ENCODE results near the gene GRID2. TPM values are rescaled to one million over a fixed set of nuclear protein-coding genes. Genes with fewer than 3 reads are reported as not detected.
A peak's percentile ranks its signal among the peaks of the same experiment; 100 is the strongest.
"Not testable (repeated sequence)": the region's sequence is repeated elsewhere in the genome, so short reads cannot be mapped to it uniquely, and the experiment has no call there.

GRID2 gene
- total RNA-seq, 1 donor from 2014 or later = not detected

DNA sequence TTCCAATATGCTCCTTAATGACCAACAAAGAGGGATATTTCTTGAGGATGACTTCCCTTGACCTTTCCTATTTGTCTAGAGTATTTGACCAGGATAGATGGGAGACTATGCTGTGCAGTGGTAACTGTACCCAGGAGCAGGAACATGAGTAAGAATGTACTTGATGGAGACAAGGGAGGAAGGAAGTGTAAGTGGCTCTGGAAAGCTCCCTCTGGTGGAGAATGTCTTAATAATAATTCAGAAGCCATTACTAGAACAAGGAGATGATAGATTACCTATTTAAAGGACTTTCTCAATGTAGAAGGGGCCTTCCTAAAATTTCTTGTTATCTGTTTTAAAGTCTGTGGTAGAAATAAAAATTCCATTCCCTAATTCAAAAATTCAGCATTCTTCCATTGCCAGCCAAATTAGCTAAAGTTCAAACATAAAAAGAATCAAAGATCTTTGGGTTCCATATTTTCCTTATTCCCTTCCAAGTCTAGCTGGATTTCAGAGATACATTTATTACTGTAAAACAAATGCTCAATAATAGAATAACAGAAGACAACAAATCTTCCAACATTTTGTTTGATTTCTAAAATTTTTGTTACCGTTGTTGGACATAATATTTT lies 83.8 kb downstream of the GRID2 start:
- Histone ChIP-seq H3K27me3 (ENCODE audit: low read depth) (no peaks in the 10 kb centered on the region), H3K4me3 (no peak overlapping the region), H3K36me3 (no peaks in the 10 kb centered on the region), H3K4me1 (no peaks in the 10 kb centered on the region), H3K27ac (no peak overlapping the region), H3K9me3 (no peaks in the 10 kb centered on the region)
- ATAC-seq (peak in 1 of 2 donors; percentile 79), DNase-seq (no peak)
- TF ChIP-seq, protein P1, sequence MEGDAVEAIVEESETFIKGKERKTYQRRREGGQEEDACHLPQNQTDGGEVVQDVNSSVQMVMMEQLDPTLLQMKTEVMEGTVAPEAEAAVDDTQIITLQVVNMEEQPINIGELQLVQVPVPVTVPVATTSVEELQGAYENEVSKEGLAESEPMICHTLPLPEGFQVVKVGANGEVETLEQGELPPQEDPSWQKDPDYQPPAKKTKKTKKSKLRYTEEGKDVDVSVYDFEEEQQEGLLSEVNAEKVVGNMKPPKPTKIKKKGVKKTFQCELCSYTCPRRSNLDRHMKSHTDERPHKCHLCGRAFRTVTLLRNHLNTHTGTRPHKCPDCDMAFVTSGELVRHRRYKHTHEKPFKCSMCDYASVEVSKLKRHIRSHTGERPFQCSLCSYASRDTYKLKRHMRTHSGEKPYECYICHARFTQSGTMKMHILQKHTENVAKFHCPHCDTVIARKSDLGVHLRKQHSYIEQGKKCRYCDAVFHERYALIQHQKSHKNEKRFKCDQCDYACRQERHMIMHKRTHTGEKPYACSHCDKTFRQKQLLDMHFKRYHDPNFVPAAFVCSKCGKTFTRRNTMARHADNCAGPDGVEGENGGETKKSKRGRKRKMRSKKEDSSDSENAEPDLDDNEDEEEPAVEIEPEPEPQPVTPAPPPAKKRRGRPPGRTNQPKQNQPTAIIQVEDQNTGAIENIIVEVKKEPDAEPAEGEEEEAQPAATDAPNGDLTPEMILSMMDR (IDR thresholded peaks at IDR 0.05) = peak; percentile 49
- intact Hi-C loops (cut with DNase I) = no loop called here

DNA sequence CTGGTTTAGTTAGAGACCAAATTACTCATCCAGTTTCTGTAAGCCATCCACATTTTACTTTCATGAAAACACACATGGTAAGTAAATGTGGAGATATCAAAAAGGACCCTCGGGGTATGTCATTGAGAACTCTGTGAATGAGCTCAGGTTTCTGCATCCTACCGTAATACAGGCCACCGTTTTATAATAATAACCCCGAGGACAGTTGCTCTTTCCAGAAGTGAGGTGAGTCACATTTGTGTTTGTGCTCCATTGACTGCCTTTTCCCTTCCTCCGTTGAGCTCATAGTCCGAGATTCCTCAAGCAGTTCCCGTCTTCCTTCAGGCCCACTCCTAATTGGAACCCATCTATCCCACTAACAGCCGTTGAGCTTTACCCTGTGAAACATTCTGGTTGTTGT lies 95.3 kb downstream of the GRID2 start:
- H3K36me3 ChIP-seq = no peaks in the 10 kb centered on the region
- no peak overlapping the region for H3K4me3 ChIP-seq
- ATAC-seq = no peak
- DNase-seq = no peak
- no peaks in the 10 kb centered on the region for H3K9me3 ChIP-seq
- intact Hi-C loops (cut with DNase I) = no loop called here
- no peak overlapping the region for H3K27ac ChIP-seq
- no peaks in the 10 kb centered on the region for H3K4me1 ChIP-seq
- TF ChIP-seq, protein P1 (IDR thresholded peaks at IDR 0.05) = no peak
- H3K27me3 ChIP-seq (ENCODE audit: low read depth) = no peaks in the 10 kb centered on the region

DNA sequence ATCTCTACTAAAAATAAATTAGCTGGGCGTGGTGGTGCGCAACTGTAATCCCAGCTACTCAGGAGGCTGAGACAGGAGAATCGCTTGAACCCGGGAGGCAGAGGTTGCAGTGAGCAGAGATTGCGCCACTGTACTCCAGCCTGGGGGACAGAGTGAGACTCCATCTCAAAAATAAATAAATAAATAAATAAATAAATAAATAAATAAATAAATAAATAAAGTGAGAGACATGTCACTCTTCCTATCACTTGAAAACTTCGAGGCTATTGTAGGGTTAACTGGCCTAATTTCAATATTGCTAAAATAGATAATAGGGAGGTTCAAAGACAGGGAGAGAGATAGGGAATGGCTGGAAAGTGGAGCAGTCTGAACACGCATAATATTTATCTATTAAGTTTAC lies 99.8 kb downstream of the GRID2 start:
- DNase-seq; H3K36me3 ChIP-seq; H3K4me1 ChIP-seq; ATAC-seq; H3K4me3 ChIP-seq; H3K27ac ChIP-seq; intact Hi-C loops (cut with DNase I); H3K9me3 ChIP-seq; H3K27me3 ChIP-seq (ENCODE audit: low read depth): not testable (repeated sequence)

DNA sequence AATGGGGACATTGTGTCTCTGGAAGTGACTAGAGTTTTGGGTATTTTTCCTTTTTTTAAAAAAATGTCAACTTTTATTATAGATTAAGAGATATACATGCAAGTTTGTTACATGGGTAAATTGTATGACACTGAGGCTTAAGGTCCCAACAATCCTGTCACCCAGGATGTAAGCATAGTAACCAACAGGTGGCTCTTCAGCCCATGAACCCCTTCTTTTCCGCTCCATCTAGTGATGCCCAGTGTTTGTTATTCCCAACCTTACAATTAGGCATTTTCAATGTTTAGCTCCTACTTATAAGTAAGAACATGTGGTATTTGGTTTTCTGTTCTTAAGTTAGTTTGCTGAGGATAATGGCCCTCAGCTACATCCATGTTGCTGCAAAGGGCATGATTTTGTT lies 102.7 kb downstream of the GRID2 start:
- ATAC-seq (no peak), DNase-seq (no peak)
- TF ChIP-seq, protein P1 (IDR thresholded peaks at IDR 0.05) = no peak
- no peaks in the 10 kb centered on the region for H3K36me3 ChIP-seq
- no peak overlapping the region for H3K27ac ChIP-seq
- no peaks in the 10 kb centered on the region for H3K4me1 ChIP-seq
- H3K4me3 ChIP-seq = no peak overlapping the region
- no peaks in the 10 kb centered on the region for H3K9me3 ChIP-seq
- H3K27me3 ChIP-seq (ENCODE audit: low read depth) = no peaks in the 10 kb centered on the region
- intact Hi-C loops (cut with DNase I) = no loop called here

DNA sequence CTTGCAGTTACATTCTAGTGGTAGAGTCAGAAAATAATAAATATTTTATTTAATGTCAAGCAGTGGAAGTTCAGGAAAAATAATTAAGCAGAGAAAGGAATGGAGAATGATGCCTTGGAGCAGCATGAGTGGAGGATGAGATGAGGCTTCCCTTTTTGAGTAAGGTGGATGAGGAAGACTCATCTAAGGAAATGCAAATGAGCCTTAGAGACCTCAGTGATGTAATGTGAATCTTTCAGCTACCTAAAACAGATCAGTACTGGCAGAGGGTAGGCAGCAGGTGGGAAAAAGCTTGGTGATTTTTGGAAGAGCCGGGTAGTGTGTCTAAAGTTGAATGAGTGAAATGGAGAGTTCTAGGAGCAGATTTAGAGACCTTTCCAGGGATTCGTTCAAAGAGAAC lies 118.2 kb downstream of the GRID2 start:
- Histone ChIP-seq H3K4me1 (no peaks in the 10 kb centered on the region), H3K9me3 (no peaks in the 10 kb centered on the region), H3K27me3 (ENCODE audit: low read depth) (no peaks in the 10 kb centered on the region), H3K27ac (no peak overlapping the region), H3K4me3 (no peak overlapping the region), H3K36me3 (no peaks in the 10 kb centered on the region)
- TF ChIP-seq, protein P1 (IDR thresholded peaks at IDR 0.05) = no peak
- no peak for DNase-seq
- intact Hi-C loops (cut with DNase I) = no loop called here
- no peak for ATAC-seq

DNA sequence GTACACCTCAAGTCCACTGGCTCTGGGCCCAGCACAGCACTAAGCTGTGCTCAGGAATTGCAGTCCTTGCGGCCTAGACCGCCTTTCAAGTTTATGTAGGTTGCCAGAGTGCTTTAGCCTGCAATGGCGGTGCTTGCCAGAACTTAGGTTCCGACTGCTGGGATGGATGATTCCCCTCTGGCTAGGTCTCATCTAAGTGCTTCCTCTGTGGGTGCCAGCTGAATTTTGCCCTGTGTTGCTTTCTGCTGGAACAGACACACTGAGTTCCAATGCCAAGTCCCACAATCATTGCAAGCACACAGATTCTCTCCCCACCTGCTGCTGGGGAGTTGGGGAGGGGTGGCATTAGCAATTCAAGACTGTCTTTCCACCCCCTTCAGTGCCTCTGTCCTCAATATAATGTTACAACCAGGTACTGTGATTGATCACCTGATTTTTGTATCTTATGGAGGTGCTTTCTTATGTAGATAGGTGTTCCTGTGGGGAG lies 129.5 kb downstream of the GRID2 start:
- no peaks in the 10 kb centered on the region for H3K27me3 ChIP-seq (ENCODE audit: low read depth)
- H3K27ac ChIP-seq = no peak overlapping the region
- H3K36me3 ChIP-seq = no peaks in the 10 kb centered on the region
- no peaks in the 10 kb centered on the region for H3K4me1 ChIP-seq
- H3K4me3 ChIP-seq = no peak overlapping the region
- no peak for ATAC-seq
- DNase-seq = no peak
- H3K9me3 ChIP-seq = no peaks in the 10 kb centered on the region
- intact Hi-C loops (cut with DNase I) = no loop called here
- TF ChIP-seq, protein P1 (IDR thresholded peaks at IDR 0.05) = no peak

DNA sequence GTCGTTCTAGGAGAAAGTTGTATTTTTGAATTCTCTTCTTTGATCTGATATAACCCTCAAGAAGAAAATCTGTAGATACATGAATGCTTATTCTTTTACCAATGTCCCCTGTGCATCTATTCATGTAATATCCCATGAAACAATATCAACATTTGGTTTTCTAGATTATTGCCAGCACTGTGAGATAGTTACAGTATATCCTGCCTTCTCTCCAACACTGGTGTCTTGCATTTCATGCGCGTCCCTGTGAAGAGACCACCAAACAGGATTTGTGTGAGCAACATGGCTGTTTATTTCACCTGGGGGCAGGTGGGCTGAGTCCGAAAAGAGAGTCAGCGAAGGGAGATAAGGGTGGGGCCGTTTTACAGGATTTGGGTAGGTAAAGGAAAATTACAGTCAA lies 135.0 kb downstream of the GRID2 start:
- ATAC-seq; intact Hi-C loops (cut with DNase I); DNase-seq: not testable (repeated sequence)

DNA sequence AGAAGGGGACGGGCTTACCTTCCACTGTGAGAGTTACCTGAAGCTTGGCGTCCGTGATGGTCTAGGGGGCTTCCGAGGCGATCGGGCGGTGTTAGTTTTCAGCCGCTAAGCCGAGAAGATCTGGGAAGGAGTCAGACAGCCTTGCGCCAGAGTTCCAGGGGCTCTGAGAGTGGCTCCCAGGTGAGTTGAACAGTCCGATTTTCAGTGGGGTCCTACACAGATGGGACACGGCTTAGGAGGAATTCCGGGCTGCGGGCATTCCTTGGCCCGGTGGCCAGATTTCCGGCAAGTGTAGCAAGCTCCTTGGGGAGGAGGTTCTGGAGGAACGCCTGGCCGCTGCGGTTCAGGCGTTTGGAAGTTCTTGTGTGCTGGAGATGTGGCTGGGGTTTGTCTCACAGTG lies 138.4 kb downstream of the GRID2 start:
- H3K4me3 ChIP-seq; H3K36me3 ChIP-seq; H3K9me3 ChIP-seq; H3K27me3 ChIP-seq (ENCODE audit: low read depth); ATAC-seq; intact Hi-C loops (cut with DNase I); DNase-seq; H3K4me1 ChIP-seq; H3K27ac ChIP-seq: not testable (repeated sequence)

More for the DNA sequence above, 135.0 kb downstream of the GRID2 start:
- not testable (repeated sequence) for H3K27me3 ChIP-seq (ENCODE audit: low read depth); H3K27ac ChIP-seq; H3K9me3 ChIP-seq; H3K4me3 ChIP-seq; H3K36me3 ChIP-seq; H3K4me1 ChIP-seq

DNA sequence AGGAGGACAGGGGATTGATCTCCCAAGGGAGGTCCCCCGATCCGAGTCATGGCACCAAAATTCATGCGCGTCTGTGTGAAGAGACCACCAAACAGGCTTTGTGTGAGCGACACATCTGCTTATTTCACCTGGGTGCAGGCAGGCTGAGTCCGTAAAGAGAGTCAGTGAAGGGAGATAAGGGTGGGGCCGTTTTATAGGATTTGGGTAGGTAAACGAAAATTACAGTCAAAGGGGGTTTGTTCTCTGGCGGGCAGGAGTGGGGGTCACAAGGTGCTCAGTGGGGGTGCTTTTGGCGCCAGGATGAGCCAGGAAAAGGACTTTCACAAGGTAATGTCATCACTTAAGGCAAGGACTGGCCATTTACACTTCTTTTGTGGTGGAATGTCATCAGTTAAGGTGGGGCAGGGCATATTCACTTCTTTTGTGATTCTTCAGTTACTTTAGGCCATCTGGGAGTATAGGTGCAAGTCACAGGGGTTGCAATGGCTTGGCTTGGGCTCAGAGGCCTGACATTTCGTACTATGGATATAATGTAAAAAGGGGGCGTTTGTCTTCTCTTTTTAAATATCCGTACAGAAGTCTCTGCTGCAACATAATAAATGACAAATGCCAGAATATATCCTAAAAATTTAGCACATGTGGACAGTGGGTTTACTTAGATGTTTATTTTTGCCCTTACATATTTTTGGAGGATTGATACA lies 140.5 kb downstream of the GRID2 start:
- DNase-seq; H3K4me3 ChIP-seq; intact Hi-C loops (cut with DNase I); H3K36me3 ChIP-seq; H3K4me1 ChIP-seq; ATAC-seq; H3K9me3 ChIP-seq; H3K27me3 ChIP-seq (ENCODE audit: low read depth); H3K27ac ChIP-seq: not testable (repeated sequence)

Data from lower lobe of right lung (tissue), 2 donors.